ENCODE data around the gene ERCC1. TPM values are rescaled to one million over a fixed set of nuclear protein-coding genes. Genes with fewer than 3 reads are reported as not detected.

Gene ERCC1
- total RNA-seq, 1 donor from 2014 or later = 166 TPM

Small RNA genes lying within 50 kb of the gene (microRNA-seq; reads per million reads assigned to microRNA genes)
- gene MIR6088 = not detected

Other genes with a start within 250 kb of the ERCC1 start
- 14.2 TPM for gene TRAPPC6A, start 245.7 kb downstream of the ERCC1 start, total RNA-seq
- 5.2 TPM for gene BLOC1S3, start 245.1 kb downstream of the ERCC1 start, total RNA-seq
- gene EXOC3L2, start 178.5 kb downstream of the ERCC1 start, total RNA-seq = 0.97 TPM
- gene MARK4, start 172.6 kb downstream of the ERCC1 start, total RNA-seq = 24.8 TPM
- gene CKM, start 101.0 kb downstream of the ERCC1 start, total RNA-seq = 5,817 TPM
- not detected for gene KLC3, start 83.2 kb downstream of the ERCC1 start, total RNA-seq
- gene ERCC2, start 53.3 kb downstream of the ERCC1 start, total RNA-seq = 12.7 TPM
- gene PPP1R13L, start 18.8 kb downstream of the ERCC1 start, total RNA-seq = 182 TPM
- 8.5 TPM for gene POLR1G, start 17.3 kb downstream of the ERCC1 start, total RNA-seq
- gene FOSB, start 44.1 kb upstream of the ERCC1 start, total RNA-seq = 0.32 TPM
- gene RTN2, start 73.1 kb upstream of the ERCC1 start, total RNA-seq = 30.6 TPM
- gene PPM1N, start 74.5 kb upstream of the ERCC1 start, total RNA-seq = 0.65 TPM
- gene VASP, start 83.6 kb upstream of the ERCC1 start, total RNA-seq = 49.0 TPM
- gene OPA3, start 160.9 kb upstream of the ERCC1 start, total RNA-seq = 24.5 TPM
- gene GPR4, start 178.3 kb upstream of the ERCC1 start, total RNA-seq = 5.4 TPM
- 39.1 TPM for gene EML2, start 215.5 kb upstream of the ERCC1 start, total RNA-seq
- 5.0 TPM for gene GIPR, start 244.3 kb upstream of the ERCC1 start, total RNA-seq